Neural cell (in vitro differentiated cells): ENCODE measurements around the gene CNIH3. TPM values are rescaled to one million over a fixed set of nuclear protein-coding genes. Genes with fewer than 3 reads are reported as not detected.

Experiments
- H2AFZ ChIP-seq: fragments of 200-600, 300-800 bp; sonication (generic), shearing (Covaris generic); 2 replicates; pipeline ENCODE4 v1.6.0; 2014; ENCODE audit warnings: low read depth, mild to moderate bottlenecking, antibody characterized with exemption, low read length, moderate library complexity
- H3F3A ChIP-seq: fragments of 200-600 bp; shearing (Covaris generic); 2 replicates; pipeline ENCODE4 v1.6.1; 2016; ENCODE audit warnings: mild to moderate bottlenecking, moderate library complexity, mixed read lengths, antibody characterized with exemption, low read length; ENCODE audit not compliant: insufficient read depth, poor library complexity, severe bottlenecking
- H3K27ac ChIP-seq: fragments of 200-600, 300-800 bp; sonication (generic), shearing (Covaris generic); 2 replicates; pipeline ENCODE4 v1.5.1; 2014; ENCODE audit warnings: mild to moderate bottlenecking, low read length, moderate library complexity
- H3K27me3 ChIP-seq: fragments of 300-800, 200-600 bp; sonication (generic), shearing (Covaris generic); 2 replicates; pipeline ENCODE4 v1.6.0; 2014; ENCODE audit warnings: mild to moderate bottlenecking, low read depth, low read length, moderate library complexity; ENCODE audit not compliant: insufficient read depth
- H3K36me3 ChIP-seq: fragments of 300-800, 200-600 bp; sonication (generic), shearing (Covaris generic); 2 replicates; pipeline ENCODE4 v1.5.1; 2014; ENCODE audit warnings: mild to moderate bottlenecking, antibody characterized with exemption, low read length, moderate library complexity; ENCODE audit not compliant: insufficient read depth
- H3K4me2 ChIP-seq: fragments of 300-800, 200-600 bp; sonication (generic), shearing (Covaris generic); 2 replicates; pipeline ENCODE4 v1.6.0; 2014; ENCODE audit warnings: mild to moderate bottlenecking, low read length
- H3K4me3 ChIP-seq: fragments of 300-800, 200-600 bp; sonication (generic), shearing (Covaris generic); 2 replicates; pipeline ENCODE4 v1.5.1; 2014; ENCODE audit warnings: mild to moderate bottlenecking, low read length, moderate library complexity
- H3K79me2 ChIP-seq: fragments of 200-600 bp; shearing (Covaris generic); replicated peaks from 2 replicates; pipeline ENCODE4 v1.6.0; 2014; ENCODE audit warnings: mild to moderate bottlenecking, low read length, moderate library complexity; ENCODE audit not compliant: insufficient read depth
- H3K9ac ChIP-seq: fragments of 300-800, 200-600 bp; sonication (generic), shearing (Covaris generic); 2 replicates; pipeline ENCODE4 v1.6.1; 2016; ENCODE audit warnings: mild to moderate bottlenecking, low read length, mixed read lengths
- H3K9me2 ChIP-seq: fragments of 200-600 bp; shearing (Covaris generic); 2 replicates; pipeline ENCODE4 v1.6.1; 2016; ENCODE audit warnings: mild to moderate bottlenecking, low read length, mixed read lengths; ENCODE audit not compliant: insufficient read depth
- H3K9me3 ChIP-seq: fragments of 200-600, 300-800 bp; sonication (generic), shearing (Covaris generic); 2 replicates; pipeline ENCODE4 v1.6.1; 2016; ENCODE audit warnings: mild to moderate bottlenecking, mixed run types, low read length, moderate library complexity, mixed read lengths
- H4K20me1 ChIP-seq: fragments of 200-600 bp; shearing (Covaris generic); 2 replicates; pipeline ENCODE4 v1.6.1; 2016; ENCODE audit warnings: mild to moderate bottlenecking, mixed run types; ENCODE audit not compliant: insufficient read depth
- EP300 ChIP-seq: fragments of 450-650 bp; conservative IDR thresholded peaks from 2 replicates; pipeline ENCODE4 v1.6.1; 2014; ENCODE audit warnings: antibody characterized with exemption, mild to moderate bottlenecking, moderate library complexity; ENCODE audit not compliant: poor library complexity, severe bottlenecking
- EZH2 ChIP-seq: fragments of 200-600, 300-800 bp; shearing (Covaris generic), sonication (generic); IDR thresholded peaks from 2 replicates; pipeline ENCODE4 v1.6.1; 2014; ENCODE audit warnings: antibody characterized with exemption, low read length, borderline replicate concordance, mild to moderate bottlenecking; ENCODE audit not compliant: insufficient read depth, poor library complexity, severe bottlenecking
- MXI1 ChIP-seq: fragments of 450-650 bp; conservative IDR thresholded peaks from 2 replicates; pipeline ENCODE4 v1.6.1; 2014; ENCODE audit warnings: antibody characterized with exemption, mild to moderate bottlenecking; ENCODE audit not compliant: poor library complexity, severe bottlenecking
- POLR2AphosphoS5 ChIP-seq: IDR thresholded peaks from 2 replicates; pipeline ENCODE4 v1.6.1; 2012
- RAD21 ChIP-seq: fragments of 450-650 bp; conservative IDR thresholded peaks from 2 replicates; pipeline ENCODE4 v1.6.1; 2014; ENCODE audit warnings: antibody characterized with exemption, mild to moderate bottlenecking, moderate library complexity
- REST ChIP-seq: IDR thresholded peaks from 2 replicates; pipeline ENCODE4 v1.6.1; 2012; ENCODE audit warnings: borderline replicate concordance
- SMC3 ChIP-seq: fragments of 450-650 bp; conservative IDR thresholded peaks from 2 replicates; pipeline ENCODE4 v1.6.1; 2014; ENCODE audit warnings: antibody characterized with exemption, mild to moderate bottlenecking, moderate library complexity; ENCODE audit not compliant: poor library complexity
- TAF1 ChIP-seq: IDR thresholded peaks from 2 replicates; pipeline ENCODE4 v1.6.1; 2012; ENCODE audit warnings: low read depth
- polyA plus RNA-seq: library from polyadenylated mRNA; depleted of rRNA; stranded (reverse); fragments of >200 nt; gene quantifications from 2 replicates; pipeline ENCODE4 v1.2.3, GENCODE V29; 2014
- TF ChIP-seq, protein P1 (sequence below): fragments of 450-650 bp; IDR thresholded peaks from 2 replicates; pipeline ENCODE4 v1.5.1; 2014; ENCODE audit warnings: antibody characterized with exemption, mild to moderate bottlenecking, moderate library complexity; ENCODE audit not compliant: poor library complexity, severe bottlenecking

The CNIH3 gene
- polyA plus RNA-seq, 1 donor from 2014 or later = 9.3 TPM

- no peak for TF ChIP-seq EP300
- TF ChIP-seq EZH2 = no peak
- no peak for TF ChIP-seq RAD21
- TF ChIP-seq REST = no peak
- no peak for TF ChIP-seq POLR2AphosphoS5
- no peak for TF ChIP-seq TAF1
- no peak for TF ChIP-seq MXI1
- H3K4me3 ChIP-seq = no peak overlapping the region
- no peak overlapping the region for H3K27ac ChIP-seq
- no peak overlapping the region for H2AFZ ChIP-seq
- H4K20me1 ChIP-seq = no peaks in the 10 kb centered on the region
- no peak overlapping the region for H3K4me2 ChIP-seq
- no peaks in the 10 kb centered on the region for H3K79me2 ChIP-seq
- H3K36me3 ChIP-seq = no peaks in the 10 kb centered on the region
- H3K9me3 ChIP-seq = no peaks in the 10 kb centered on the region
- no peaks in the 10 kb centered on the region for H3K27me3 ChIP-seq
- H3K9me2 ChIP-seq = no peaks in the 10 kb centered on the region
- H3K9ac ChIP-seq = no peak overlapping the region
- no peaks in the 10 kb centered on the region for H3F3A ChIP-seq
Measured at GRCh38 chr1:224777180-224777579, 161.1 kb downstream of the CNIH3 start.

- Histone ChIP-seq H3K4me3 (no peak overlapping the region), H3K36me3 (no peaks in the 10 kb centered on the region), H3F3A (no peaks in the 10 kb centered on the region), H3K9me3 (no peaks in the 10 kb centered on the region), H3K79me2 (no peaks in the 10 kb centered on the region), H3K9me2 (no peaks in the 10 kb centered on the region), H4K20me1 (no peaks in the 10 kb centered on the region), H3K27me3 (no peaks in the 10 kb centered on the region), H3K27ac (no peak overlapping the region), H3K4me2 (no peak overlapping the region), H3K9ac (no peak overlapping the region), H2AFZ (no peak overlapping the region)
- TF ChIP-seq EP300 (no peak), TAF1 (no peak), EZH2 (no peak), POLR2AphosphoS5 (no peak), SMC3 (no peak), RAD21 (no peak), MXI1 (no peak), REST (no peak)
- TF ChIP-seq, protein P1, sequence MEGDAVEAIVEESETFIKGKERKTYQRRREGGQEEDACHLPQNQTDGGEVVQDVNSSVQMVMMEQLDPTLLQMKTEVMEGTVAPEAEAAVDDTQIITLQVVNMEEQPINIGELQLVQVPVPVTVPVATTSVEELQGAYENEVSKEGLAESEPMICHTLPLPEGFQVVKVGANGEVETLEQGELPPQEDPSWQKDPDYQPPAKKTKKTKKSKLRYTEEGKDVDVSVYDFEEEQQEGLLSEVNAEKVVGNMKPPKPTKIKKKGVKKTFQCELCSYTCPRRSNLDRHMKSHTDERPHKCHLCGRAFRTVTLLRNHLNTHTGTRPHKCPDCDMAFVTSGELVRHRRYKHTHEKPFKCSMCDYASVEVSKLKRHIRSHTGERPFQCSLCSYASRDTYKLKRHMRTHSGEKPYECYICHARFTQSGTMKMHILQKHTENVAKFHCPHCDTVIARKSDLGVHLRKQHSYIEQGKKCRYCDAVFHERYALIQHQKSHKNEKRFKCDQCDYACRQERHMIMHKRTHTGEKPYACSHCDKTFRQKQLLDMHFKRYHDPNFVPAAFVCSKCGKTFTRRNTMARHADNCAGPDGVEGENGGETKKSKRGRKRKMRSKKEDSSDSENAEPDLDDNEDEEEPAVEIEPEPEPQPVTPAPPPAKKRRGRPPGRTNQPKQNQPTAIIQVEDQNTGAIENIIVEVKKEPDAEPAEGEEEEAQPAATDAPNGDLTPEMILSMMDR = no peak
Measured at GRCh38 chr1:224779536-224779935, 163.4 kb downstream of the CNIH3 start.
